Stimulated activated CD8-positive, alpha-beta memory T cell treated with anti-CD3 and anti-CD28 coated beads, Interleukin-12 subunit alpha, Interleukin-12 subunit beta, amount 100 ng/mL, for 1 hour (primary cell): ENCODE results near the gene TDRD7.

Experiments used
- DNase-seq: peaks from one replicate; pipeline ENCODE4 v3.0.0-alpha.2; 2020; ENCODE audit warnings: low read depth

TDRD7 gene, protein sequence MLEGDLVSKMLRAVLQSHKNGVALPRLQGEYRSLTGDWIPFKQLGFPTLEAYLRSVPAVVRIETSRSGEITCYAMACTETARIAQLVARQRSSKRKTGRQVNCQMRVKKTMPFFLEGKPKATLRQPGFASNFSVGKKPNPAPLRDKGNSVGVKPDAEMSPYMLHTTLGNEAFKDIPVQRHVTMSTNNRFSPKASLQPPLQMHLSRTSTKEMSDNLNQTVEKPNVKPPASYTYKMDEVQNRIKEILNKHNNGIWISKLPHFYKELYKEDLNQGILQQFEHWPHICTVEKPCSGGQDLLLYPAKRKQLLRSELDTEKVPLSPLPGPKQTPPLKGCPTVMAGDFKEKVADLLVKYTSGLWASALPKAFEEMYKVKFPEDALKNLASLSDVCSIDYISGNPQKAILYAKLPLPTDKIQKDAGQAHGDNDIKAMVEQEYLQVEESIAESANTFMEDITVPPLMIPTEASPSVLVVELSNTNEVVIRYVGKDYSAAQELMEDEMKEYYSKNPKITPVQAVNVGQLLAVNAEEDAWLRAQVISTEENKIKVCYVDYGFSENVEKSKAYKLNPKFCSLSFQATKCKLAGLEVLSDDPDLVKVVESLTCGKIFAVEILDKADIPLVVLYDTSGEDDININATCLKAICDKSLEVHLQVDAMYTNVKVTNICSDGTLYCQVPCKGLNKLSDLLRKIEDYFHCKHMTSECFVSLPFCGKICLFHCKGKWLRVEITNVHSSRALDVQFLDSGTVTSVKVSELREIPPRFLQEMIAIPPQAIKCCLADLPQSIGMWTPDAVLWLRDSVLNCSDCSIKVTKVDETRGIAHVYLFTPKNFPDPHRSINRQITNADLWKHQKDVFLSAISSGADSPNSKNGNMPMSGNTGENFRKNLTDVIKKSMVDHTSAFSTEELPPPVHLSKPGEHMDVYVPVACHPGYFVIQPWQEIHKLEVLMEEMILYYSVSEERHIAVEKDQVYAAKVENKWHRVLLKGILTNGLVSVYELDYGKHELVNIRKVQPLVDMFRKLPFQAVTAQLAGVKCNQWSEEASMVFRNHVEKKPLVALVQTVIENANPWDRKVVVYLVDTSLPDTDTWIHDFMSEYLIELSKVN

DNA sequence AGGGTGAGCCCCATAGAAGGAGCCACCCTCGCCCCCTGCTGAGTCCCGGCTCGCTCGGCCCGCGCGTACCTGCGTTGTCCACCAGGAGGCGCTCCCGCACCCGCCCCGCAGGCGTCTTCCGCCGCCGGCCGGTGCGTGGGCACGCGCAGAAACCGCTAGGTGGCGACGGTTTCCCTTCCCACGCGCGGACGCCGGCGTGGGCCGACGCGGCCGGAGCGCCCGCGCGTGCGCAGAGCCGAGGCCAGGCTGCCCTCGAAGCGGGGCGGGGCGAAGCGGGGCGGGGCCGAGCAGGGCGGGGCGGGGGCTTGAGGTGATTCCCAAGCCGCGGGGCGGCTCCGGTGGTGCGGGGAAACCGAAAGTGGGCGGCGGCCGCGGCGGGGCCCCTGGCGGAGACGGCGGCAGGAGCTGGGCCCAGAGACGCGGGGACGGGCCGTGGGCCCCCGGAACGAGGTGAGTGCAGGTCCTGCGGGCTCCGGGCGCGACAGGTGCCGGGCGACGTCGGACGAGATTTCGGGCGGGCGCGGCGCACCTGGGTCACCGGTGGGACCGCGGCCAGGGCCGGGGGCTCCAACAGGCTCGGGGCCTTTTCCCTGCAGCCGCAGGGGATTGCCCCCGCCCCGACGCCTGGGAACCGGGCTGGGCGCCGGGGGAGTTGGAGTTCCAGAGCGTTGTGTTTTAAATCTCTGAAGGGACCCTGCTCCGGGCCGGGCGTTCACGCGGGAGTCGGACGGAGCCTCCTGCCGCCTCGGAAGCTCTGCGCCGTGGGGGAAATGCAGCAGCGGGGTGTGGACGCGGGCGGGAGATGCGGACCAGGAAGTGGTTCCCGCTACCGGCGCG is at the start of gene TDRD7:
Gene TDRD7 (plus strand): TSS at position 308 of the 837 bp plus-strand sequence. CDS start 16,370 bp downstream, outside the sequence.
- DNase-seq, result peak; percentile 86

DNA sequence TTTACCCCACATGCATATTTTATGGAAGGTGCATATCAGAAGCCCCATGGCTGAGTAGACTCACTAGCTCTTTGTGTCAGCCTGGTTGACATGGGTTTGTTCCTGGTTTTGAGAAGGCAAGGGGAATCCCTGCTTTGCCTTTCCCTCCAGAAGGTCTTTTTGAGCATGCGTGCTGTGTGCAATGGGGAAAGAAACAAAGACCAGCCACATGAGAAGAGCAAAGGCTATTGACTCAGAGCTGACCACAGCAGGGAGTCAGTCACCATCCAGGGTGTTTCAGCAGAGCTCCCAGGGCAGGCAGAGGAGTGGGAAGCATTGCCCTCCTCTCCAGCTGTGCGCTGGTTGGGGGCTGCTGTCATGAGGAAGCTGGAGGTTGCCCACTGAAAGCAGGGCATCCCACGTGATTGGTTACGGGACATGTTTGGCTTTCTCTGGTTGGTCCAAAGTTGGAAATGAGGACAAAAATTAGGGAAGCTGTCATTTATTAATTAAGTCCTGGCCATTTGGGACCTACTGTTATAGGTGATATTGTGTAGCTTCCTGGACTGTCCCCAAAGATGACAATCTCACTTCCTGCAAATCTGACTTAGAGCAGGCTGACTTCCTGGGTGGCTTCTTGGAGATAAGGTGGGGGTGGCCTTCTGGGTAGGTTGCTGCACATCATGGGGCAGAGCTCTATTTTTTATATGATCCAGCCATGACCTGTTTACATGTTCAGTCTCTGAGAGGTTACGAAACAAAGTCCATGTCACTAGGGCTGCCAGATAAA is 48.9 kb upstream of the TDRD7 start:
- DNase-seq, result no peak

DNA sequence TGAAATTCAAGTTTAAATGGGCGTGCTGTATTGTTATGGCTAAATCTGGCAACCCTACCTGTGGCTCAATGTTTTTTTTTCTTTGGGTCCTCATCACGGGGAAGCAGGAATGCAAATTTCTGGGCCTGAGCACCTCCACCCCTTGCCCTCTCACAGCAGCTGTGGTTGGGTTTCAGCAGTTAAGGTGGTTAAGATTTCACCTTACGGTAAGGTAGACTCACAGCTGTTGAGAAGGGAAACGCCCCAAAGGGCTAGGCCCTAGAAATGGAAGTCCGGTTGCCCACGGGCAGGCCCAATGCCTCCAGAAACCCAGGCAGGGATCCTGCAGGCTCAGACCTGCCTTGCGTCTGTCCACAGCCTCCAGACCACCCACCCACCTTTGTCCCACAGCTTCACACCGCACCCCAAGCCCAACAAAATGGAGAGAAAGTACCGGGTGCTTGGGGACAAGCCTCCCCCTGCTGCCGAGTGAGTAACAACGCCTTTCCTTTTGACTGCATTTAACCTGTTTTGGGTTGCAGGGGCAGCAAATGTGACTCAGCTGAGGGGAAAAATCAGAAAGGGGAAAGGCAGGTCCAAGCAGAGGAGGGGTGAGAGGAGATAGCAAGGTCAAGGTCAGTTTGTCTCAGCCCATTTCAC is 48.1 kb upstream of the TDRD7 start:
- DNase-seq, result no peak

DNA sequence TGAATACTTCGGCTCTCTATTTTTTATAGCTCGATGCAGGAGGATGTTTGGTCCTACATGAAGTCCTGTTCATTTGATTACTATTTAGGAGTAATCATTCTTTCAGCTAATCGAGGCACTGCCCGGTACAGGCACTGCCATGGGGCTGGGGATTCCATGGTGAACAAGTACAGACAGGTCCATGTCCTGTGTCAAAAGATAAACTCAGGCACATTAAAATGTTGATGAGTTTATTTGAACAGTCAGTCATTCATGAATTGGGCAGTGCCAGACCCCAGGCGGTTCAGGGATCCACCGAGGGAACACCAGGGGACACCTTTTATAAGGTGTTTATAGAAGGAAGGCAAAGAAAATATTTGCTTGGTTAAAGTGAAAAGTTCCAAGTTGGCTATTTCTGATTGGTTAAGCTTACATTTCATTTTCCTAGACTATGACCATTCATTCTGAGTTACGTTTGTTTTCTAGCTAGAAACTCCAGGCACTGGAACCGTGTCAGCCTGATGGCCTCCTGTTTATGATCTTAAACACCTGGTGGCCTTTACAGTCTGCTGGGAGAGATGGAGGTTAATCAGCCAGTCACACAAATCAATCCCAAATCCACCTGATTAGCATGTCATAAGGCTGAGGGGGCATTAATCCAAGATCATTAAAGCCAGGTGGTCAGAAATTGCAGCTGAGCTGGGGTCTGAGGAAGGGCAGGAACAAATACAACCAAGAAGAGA is 47.0 kb upstream of the TDRD7 start:
- no peak for DNase-seq

DNA sequence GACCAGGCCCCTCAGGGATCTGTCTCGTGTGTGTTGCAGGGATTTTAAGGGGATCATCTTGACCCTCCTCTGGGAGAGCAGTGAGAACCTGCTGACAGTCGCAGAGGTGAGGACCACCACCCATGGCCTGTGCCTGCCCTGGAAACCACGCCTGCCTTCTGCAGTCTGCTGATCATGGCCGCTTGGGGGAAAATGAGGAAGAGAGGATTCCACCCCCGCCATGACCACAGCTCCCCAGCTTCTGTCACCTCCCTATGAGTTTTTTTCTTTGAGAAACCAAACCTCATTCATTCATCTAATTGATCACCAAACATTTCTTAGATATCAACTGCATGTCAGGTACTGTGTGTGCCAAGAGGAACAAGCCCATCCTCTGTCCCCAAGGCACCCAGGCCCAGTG is 46.3 kb upstream of the TDRD7 start:
- no peak for DNase-seq

DNA sequence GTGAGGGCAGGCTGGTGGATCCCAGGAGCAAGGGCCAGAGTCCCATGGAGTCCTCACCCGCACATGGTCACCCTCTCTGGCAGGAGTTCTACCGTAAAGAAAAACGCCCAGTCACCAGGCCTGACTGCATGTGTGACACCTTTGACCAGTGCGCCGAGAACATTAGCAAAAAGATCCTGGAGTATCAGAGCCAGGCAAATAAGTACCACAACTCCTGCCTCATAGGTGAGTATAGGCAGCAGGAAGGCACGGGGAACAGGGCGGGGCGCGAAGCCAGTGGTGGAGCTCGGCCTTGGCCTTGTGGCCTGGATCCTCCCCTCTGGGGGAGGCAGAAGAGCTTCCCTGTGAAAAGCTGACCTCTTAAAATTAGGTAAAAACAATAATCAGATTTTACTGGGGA is 45.4 kb upstream of the TDRD7 start:
- no peak for DNase-seq

DNA sequence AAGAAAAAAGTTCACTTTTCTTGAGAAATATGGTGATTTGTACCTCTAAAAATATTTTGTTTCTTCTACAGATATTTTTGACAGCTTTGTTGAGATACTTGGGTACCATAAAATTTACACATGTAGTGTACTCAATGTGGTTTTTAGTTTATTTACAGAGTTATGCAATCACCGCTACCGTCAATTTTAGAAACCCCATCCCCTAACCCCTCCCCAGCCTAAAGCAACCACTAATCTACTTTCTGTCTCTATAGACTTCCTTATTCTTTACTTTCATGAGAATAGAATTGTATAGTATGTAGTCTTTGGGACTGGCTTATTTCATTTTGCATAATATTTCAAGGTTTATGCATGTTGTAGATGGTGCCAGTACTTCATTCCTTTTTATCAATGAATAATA is 45.0 kb upstream of the TDRD7 start:
- no peak for DNase-seq

DNA sequence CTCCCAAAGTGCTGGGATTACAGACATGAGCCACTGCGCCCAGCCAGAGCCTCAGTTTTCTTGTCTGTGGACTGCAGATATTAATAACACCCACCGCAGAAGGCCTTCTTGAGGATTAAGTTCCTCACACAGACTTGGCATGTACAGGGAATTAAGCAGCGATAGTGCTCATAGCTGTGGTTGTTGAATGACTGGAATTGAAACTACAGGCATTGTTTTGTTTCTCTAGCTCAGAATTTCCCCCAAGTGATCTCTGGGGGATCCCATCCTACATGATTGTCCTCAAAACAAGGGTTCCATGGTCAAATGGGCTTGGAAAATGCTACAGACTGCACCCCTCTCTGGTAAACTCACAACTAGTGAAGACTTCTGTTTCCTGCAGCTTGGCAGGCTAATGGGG is 44.2 kb upstream of the TDRD7 start:
- DNase-seq, result no peak

DNA sequence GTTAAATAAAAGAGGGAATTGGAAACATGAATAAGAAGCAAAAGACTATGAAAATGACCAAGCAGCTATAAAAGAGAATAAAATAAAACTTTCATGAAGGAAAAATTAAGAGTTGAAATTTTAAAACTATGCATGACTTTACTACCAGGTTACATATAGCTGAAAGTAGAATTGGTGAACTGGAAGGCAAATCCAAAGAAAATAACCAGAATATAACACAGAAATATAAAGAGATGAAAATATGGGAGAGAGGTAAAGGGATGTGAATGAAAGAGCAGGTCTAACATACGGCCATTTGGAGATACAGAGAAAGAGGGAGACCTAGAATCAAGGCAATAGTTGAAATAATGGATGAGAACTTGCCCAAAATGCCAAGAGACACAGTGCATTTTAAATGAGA is 42.9 kb upstream of the TDRD7 start:
- no peak for DNase-seq

DNA sequence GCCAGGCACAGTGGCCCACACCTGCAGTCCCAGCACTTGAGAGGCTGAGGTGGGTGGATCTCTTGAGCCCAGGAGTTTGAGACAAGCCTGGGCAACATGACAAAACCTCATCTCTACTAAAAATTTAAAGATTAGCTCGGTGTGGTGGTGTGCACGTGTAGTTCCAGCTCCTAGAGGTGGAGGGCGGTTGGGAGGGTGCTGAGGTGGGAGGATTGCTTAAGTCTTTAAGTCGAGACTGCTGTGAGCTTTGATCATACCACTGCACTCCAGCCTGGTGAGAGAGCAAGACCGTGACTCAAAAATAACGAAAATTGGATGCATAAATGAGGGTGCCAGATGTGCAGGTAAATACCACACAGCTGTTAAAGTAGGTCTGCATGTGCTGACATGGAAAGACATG is 39.3 kb upstream of the TDRD7 start:
- DNase-seq, result no peak

DNA sequence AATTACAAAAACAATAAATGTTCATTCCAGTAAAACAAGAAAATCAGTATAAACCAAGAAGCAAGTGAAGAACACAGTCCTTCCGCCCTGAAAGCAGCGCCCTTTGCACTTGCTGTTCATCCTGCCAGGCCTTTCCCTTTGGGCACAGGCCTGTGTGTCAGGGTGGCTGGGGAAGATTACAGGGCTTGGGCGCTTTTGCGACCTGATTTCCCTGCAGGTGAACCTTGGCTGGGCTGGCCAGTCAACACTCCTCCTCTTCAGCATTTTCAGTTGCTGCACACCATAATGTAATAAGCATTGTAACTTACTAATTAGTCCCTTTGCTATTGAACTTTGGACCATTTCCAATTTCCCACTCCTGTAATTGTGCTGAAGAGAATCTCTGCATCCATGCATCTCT is 38.6 kb upstream of the TDRD7 start:
- DNase-seq, result no peak

DNA sequence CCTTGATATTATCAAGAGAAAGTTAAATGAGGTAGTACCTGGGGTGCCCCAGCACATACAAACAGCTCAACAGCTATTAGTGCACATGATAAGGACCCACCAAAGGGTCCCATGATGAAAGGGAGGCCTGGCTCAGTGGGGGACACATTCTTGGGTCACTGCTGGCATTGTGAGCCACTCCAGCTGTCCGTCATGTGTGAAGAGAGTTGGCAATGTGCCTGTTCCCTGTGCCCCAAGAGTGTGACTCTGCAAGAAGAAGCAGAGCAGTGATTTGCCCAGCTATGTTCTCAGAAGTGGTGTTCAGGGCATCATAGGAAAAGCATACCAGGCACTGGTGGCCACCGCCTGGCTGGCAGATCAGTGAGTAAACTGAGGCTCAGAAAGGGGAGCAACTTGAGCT is 37.1 kb upstream of the TDRD7 start:
- no peak for DNase-seq

DNA sequence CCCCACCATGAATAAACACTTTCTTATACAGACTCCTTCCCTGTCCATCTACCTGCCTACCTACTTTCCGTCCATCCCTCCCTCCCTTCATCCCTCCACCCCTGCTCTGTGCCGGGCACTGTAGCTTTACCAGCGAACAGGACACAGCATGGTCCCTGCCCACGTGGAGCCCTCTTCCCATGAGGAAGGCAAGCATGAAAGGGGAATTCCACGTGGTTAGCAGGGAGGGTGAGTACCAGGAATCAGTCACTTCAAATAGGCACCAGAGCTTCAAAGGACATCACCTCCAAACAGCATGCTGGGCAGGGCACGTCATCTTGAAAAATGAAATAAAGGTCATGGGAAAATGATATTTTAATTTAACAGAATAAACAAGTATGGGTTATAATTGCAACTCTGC is 35.0 kb upstream of the TDRD7 start:
- DNase-seq, result no peak

DNA sequence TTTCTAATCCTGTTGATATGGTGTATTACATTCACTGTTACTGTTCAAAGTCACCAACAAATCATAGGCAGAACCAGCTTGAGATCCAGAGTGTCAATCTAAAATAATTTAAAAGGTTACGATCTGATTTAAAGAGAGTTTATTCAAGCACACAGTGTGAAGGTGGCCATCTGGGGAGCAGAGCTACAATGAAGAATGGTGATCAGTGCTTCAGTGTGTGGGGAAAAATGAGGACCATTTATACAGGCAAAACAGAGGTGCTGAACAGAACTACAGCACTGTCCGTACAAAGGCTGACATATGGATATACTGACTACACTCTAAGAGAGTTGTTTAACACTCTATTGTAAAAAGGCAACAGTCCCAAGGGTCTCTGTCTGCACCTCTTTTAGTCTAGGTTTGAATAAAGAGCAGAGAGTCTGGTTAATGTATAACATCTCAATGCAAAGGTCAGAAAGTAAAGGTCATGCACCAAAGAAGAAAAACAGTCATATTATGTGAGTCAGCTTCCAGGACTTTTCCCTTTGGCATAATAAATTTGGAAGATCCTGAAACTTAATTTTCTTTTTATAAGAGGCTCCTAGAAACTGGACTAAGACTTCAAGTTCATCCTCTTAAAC is 29.7 kb upstream of the TDRD7 start:
- no peak for DNase-seq

DNA sequence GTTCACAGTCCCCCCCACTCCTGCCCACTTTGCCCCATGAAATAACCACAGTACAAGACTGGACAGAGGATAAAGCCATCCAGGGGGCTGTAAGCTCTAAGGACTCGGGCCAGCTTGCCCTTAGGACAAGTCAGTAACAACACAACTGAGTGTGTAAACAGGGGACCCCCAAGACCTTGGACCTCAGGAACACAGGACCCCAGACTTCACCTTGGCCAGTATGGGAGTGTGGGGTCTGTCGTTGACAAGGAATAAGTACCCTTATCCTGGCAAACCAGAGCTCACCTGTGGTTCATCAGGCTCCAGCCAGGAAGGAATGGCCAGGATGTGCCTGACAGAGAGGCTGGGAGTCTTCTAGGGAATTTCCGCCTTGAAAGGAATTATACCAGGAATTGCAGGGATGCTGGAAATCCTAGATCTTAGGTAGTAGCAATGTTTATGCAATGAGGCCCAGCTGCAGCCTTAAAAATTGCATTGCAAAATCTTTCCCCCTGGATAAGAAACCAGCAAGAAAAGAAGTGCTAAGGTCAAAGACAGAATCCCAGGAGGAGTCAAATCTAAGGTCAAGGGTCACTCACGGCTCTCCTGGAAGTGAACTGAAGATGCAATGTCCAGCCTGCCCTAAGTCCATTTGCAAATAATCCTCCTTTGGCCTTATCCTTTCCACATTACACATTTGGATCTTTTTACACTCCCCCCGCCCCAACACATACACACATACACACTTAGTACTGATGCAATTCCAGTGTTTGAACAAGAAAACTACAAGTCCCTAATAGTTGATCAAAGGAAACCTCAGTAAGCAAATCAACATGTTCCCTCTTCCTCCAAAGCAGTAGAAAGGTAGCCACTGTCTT is 27.3 kb upstream of the TDRD7 start:
- DNase-seq, result no peak

DNA sequence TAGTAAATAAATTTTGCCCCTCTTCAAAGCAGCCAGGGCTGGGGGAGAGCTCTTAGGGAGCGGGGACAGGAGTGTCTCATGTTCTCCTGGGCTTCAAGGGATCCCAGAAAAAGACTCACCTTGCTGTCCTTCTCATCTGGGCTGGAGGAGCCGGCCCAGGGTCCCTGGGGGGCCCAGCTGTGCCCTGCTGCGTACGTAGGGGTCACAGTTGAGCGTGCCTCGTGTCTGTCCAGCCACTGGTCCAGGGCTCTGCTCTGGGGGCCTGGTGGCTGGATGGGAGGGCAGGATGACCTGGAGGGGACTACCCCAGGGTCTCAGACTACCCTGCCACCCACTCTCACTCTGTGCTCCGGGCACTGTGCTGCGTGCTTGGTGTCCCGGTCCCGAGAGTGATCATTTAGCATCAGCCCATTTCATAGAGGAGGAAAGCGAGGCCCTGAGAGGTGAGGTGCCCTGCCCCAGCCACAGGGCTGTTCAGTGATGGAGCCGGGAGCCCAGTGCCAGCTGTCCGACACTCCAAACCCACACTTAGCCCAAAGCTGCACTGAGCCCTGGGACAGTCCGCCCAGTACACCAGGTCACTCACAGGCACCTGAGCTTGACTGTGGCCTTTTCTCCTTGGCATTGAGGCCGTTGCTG is 26.2 kb upstream of the TDRD7 start:
- DNase-seq, result no peak

DNA sequence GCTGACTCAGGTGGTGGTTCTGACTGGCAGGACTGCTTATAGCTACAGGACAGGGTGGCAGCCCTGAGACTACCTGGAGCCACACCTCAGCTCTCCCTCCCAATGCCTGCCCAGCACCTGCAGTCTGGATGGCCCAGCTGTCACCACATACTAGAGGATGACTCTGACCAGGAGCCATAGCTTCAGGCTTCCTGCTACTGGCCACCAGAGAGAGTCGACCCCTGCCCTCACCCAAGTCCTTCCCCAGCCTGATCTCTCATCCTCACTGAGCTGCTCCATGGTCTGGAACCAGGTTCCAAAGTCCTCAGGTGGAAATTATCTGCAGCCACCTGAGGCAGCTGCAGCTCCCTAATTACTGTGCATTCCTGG is 25.6 kb upstream of the TDRD7 start:
- DNase-seq, result no peak
